Measurements from ENCODE around the gene NANOS3. TPM values are rescaled to one million over a fixed set of nuclear protein-coding genes. Genes with fewer than 3 reads are reported as not detected.

Gene NANOS3
- total and polyA plus RNA-seq, 9 of the 15 experiments (the other 6 are each of a cell fraction or from before 2014, with no cell fraction given) = not detected

DNA sequence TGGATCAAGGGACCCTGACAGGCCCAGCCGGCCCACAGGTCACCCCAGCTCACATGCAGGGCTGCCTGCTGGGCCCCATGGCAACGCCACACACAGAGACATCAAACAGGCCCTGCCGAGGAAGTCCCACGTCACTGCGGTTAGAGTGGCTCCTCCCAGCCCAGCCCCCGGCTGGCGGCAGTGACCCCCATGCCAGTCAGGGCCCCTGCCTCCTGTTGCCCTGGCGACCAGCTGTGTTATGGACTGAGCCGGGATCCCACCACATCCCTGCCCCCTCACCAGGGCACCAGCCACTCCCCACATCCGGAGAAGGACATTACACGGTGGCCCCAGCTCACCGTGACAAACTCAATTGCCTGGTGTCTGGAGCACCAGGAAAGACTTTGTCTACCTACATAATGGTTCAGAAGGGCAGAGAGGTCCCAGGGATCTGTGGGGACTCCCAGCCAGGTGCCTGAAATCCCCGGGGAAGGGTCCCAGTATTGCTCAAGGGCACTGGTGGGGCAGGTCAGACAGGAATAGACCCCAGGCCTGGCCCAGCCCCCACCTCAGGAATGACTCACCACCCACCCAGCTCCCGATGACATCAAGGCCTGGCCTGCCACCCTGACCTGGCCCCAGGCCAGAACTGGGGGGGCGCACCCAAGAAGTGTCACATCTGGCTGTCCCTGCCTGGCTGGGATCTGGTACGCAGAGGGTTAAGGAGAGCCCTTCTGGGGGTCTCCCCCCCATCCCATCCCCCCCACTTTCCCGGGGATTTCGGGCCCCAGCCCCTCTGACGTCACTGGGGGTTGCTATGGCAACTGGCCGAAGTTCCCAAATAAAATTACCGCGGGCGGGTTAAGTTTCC, 30.2 kb upstream of the NANOS3 start (continued):
- TF ChIP-seq FIP1L1 (IDR thresholded peaks at IDR 0.05; ENCODE audit: low read depth, low read length, poor library complexity, severe bottlenecking) = peak; percentile 9
- TF ChIP-seq RAD51 (IDR thresholded peaks at IDR 0.05; ENCODE audit: borderline replicate concordance, low read depth) = no peak
- TF ChIP-seq ILF3 (IDR thresholded peaks at IDR 0.05; ENCODE audit: borderline replicate concordance) = no peak
- no peak for TF ChIP-seq PRMT5 (CRISPR knock-in tag; IDR thresholded peaks at IDR 0.05)
- TF ChIP-seq GABPB1 (CRISPR knock-in tag; IDR thresholded peaks at IDR 0.05) = peak; percentile 69
- TF ChIP-seq CSDE1 (IDR thresholded peaks at IDR 0.05) = peak in 1 of 2 experiments; percentile 96; a peak in 2 of 4 replicates
- 0 out of 2 replicates have a peak, but pooled peaks have one; percentile 16 for TF ChIP-seq NFATC3 (IDR thresholded peaks at IDR 0.05)
- TF ChIP-seq, protein P1, sequence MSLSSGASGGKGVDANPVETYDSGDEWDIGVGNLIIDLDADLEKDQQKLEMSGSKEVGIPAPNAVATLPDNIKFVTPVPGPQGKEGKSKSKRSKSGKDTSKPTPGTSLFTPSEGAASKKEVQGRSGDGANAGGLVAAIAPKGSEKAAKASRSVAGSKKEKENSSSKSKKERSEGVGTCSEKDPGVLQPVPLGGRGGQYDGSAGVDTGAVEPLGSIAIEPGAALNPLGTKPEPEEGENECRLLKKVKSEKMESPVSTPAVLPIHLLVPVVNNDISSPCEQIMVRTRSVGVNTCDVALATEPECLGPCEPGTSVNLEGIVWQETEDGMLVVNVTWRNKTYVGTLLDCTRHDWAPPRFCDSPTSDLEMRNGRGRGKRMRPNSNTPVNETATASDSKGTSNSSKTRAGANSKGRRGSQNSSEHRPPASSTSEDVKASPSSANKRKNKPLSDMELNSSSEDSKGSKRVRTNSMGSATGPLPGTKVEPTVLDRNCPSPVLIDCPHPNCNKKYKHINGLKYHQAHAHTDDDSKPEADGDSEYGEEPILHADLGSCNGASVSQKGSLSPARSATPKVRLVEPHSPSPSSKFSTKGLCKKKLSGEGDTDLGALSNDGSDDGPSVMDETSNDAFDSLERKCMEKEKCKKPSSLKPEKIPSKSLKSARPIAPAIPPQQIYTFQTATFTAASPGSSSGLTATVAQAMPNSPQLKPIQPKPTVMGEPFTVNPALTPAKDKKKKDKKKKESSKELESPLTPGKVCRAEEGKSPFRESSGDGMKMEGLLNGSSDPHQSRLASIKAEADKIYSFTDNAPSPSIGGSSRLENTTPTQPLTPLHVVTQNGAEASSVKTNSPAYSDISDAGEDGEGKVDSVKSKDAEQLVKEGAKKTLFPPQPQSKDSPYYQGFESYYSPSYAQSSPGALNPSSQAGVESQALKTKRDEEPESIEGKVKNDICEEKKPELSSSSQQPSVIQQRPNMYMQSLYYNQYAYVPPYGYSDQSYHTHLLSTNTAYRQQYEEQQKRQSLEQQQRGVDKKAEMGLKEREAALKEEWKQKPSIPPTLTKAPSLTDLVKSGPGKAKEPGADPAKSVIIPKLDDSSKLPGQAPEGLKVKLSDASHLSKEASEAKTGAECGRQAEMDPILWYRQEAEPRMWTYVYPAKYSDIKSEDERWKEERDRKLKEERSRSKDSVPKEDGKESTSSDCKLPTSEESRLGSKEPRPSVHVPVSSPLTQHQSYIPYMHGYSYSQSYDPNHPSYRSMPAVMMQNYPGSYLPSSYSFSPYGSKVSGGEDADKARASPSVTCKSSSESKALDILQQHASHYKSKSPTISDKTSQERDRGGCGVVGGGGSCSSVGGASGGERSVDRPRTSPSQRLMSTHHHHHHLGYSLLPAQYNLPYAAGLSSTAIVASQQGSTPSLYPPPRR (CRISPR knock-in tag; IDR thresholded peaks at IDR 0.05; ENCODE audit: borderline replicate concordance) = no peak
- TF ChIP-seq POLR2H (tag; IDR thresholded peaks at IDR 0.05; ENCODE audit: low read depth) = no peak
- no peak for TF ChIP-seq MCM7 (IDR thresholded peaks at IDR 0.05)
- no peak for TF ChIP-seq MTF1 (CRISPR knock-in tag; IDR thresholded peaks at IDR 0.05; ENCODE audit: borderline replicate concordance)
- TF ChIP-seq FOXA3 (CRISPR knock-in tag; conservative IDR thresholded peaks at IDR 0.05 in 1 of 2, IDR thresholded peaks at IDR 0.05 in 1 of 2) = no peak
- no peak for TF ChIP-seq NCOA6 (IDR thresholded peaks at IDR 0.05)
- peak; percentile 71 for TF ChIP-seq JUNB (CRISPR knock-in tag; conservative IDR thresholded peaks at IDR 0.05)
- TF ChIP-seq ZNF707 (CRISPR knock-in tag; conservative IDR thresholded peaks at IDR 0.05) = no peak
- TF ChIP-seq EGR1 (conservative IDR thresholded peaks at IDR 0.05) = peak; percentile 57
- no peak for TF ChIP-seq SMAD3 (CRISPR knock-in tag; conservative IDR thresholded peaks at IDR 0.05)
- TF ChIP-seq, protein P2, sequence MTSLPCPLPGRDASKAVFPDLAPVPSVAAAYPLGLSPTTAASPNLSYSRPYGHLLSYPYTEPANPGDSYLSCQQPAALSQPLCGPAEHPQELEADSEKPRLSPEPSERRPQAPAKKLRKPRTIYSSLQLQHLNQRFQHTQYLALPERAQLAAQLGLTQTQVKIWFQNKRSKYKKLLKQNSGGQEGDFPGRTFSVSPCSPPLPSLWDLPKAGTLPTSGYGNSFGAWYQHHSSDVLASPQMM (CRISPR knock-in tag; IDR thresholded peaks at IDR 0.05) = no peak
- no peak for TF ChIP-seq RBM25 (IDR thresholded peaks at IDR 0.05; ENCODE audit: low read depth, low read length, severe bottlenecking)
- no peak for TF ChIP-seq ESRRB (CRISPR knock-in tag; IDR thresholded peaks at IDR 0.05; ENCODE audit: borderline replicate concordance)
- TF ChIP-seq, protein P3, sequence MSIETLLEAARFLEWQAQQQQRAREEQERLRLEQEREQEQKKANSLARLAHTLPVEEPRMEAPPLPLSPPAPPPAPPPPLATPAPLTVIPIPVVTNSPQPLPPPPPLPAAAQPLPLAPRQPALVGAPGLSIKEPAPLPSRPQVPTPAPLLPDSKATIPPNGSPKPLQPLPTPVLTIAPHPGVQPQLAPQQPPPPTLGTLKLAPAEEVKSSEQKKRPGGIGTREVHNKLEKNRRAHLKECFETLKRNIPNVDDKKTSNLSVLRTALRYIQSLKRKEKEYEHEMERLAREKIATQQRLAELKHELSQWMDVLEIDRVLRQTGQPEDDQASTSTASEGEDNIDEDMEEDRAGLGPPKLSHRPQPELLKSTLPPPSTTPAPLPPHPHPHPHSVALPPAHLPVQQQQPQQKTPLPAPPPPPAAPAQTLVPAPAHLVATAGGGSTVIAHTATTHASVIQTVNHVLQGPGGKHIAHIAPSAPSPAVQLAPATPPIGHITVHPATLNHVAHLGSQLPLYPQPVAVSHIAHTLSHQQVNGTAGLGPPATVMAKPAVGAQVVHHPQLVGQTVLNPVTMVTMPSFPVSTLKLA (conservative IDR thresholded peaks at IDR 0.05) = peak in 1 of 2 experiments; percentile 17; a peak in 2 of 4 replicates
- no peak; the same call in 1 of the 2 replicates for TF ChIP-seq ZNF121 (CRISPR knock-in tag; conservative IDR thresholded peaks at IDR 0.05)
